ENCODE results near the gene FOXK1.

FOXK1 gene

DNA sequence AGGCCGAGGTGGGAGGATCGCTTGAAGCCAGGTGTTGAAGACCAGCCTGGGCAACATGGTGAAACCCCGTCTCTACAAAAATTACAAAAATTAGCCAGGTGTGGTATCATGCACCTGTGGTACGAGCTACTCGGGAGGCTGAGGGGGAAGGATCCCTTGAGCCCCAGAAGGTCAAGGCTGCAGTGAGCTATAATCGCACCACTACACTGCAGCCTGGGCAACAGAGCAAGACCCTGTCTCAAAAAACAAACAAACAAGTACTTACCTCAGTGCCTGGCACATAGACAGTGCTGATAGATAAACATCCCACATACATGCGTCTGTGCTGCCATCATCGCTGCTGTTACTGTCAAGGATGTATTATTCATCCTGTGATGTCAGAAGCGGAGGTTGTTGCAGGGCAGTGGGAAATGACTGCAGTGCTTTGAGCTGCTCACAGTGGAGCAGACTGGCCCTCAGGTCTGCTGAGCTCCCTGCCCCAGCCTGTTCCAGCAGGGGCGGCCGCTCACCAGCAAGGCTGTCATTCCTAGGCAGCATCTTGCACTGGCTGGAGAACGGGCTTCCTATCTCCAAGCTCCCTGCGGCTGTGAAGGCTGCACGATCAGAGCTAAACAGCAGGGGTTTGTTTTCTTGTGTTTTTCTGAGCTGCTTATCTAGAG is 18.6 kb downstream of the FOXK1 start:
- DNase-seq = no peak

DNA sequence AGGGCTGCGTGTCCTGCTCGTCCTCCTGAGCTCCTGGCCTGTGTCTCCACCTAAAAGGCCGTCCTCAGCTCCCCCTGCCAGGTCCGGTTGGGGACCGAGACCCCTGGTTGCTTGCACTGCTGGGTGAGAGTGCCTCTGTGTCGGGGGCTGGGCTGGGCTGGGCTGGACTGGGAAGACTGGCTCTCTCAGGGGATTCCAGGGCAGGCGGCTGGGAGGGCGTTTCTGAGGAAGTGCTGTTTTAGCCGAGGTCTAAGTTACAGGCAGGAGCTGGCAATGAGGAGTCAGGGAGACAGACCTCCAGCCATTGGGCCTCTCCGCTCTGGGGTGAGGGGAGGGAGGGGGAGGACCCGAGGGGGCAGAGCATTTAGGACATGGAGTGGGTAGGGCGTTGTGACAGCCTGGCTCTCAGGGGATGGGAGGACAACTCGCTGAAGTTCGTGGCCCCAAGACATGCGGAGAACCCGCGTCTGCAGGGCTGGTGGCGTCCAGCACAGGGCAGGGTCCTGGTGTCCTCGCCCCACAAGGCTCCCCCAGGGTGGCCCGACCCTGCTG is 20.9 kb downstream of the FOXK1 start:
- no peak for DNase-seq

DNA sequence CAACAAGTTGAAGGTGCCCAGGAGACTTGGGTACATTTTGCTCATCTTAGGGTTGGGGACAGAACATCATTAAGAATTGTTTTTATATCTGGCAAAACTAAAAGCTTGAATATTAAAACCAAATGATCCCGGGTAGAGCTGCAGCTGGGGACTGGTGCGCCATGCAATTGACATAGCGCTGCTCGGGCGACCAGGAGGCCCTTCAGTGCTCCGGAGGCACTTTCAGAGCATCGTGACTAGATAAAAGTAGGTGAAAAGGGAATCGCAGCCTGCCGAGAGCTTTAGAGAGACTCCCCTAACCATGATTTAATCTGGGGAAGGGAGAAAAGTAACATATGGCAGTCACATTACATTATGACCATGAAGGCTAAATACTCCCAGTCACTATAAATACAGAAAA is 21.4 kb downstream of the FOXK1 start:
- no peak for DNase-seq

DNA sequence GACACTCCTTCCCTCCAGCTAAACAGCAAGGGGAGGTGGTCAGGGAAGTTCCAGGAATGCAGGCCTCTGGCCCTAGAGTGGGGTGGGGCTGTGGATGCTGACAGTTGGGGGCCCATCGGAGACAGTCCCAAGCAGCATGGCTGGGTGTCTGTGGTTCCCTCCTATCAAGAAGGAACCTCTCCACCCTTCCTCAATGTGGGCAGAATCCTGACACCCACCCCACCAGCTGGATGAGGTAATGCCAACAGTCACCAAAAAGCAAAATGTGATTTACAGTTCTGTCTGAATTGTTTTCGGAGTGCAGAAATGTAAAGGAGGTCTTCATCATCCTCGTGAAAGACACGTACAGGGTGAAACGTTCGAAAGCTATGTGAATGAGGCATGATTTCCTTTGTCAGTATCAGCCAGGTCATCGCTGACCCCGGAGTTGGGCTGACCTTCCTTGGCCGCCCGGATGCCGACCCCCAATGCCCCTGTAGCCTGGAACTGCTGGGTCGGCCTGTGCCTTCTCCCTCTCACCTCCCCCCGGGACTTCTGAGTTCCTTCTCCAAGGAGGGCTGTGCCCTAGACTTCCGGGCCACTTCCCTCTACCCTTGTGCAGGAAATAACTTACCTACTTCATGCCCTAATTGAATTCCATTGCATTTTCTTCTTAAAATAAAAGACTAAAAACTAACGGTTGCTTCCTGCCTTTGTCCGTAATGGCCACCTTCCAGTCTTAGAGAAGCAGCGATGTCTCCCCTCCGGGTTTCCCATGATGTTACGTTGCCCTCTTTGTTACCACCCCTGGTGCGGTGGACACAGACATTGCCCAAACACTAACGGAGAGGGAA is 24.5 kb downstream of the FOXK1 start:
- DNase-seq = no peak

DNA sequence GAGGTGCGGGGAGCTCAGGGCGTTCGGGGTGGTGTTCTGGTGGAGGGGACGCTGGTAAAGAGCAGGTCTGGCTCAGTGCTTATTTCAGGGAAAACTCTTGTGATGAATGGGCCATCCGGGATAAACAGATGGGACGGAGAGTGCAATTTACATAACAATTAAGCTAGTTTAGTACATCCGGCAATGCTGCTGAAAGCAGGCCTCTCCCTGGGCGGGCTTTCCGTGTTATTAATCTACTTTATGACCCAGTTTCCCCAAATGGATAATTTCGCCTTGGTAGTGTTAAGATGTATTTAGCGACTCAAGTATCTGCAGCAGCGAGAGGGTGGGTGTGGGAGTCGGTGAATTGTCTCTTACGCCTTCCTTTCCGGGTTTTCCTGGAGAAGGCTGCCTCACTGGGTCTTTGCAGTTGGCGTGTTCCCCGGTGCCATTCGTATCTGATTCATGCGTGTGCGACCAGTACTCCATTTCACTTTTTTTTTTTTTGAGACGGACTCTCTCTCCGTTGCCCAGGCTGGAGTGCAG is 25.2 kb downstream of the FOXK1 start:
- DNase-seq = no peak

DNA sequence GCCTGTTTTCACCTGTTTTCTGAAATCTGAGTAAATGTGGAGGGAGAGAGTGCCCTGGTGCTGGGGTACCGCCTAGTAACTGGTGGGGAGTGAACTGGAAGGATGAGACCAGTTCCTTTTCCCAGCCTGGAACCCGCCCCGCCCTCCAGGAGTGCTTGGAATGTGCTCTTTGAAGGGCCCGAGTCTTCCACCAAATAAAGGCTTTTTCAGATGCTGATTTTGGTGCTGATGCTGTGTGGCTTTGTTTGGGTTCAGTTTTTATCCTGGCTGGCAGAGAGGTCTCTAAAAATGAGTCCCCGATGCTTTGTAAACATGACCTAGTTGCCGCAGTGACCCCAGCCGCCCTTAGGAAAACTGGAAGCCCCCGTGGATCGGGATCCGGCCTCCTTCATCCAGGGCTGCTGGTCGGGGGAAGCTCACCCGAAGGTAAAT is 25.9 kb downstream of the FOXK1 start:
- DNase-seq = no peak

DNA sequence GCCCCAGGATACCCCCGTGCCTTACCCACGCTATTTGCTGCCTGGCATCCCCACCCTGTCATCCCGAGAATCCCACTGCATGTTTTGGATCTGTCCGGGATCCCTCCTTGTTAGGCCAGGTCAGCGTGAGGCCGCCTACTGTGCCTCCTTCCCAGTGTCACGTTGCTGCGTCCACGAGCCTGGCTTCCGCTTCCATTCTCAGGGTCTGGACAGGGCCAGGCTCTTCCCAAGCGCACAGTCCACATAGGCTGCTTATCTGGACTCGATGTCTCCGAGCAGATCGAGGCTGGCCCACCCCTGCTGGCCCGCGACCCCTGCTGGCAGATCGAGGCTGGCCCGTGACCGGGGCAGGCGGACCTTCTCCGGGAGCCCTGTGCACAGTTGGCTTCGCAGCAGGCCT is 27.1 kb downstream of the FOXK1 start:
- no peak for DNase-seq

DNA sequence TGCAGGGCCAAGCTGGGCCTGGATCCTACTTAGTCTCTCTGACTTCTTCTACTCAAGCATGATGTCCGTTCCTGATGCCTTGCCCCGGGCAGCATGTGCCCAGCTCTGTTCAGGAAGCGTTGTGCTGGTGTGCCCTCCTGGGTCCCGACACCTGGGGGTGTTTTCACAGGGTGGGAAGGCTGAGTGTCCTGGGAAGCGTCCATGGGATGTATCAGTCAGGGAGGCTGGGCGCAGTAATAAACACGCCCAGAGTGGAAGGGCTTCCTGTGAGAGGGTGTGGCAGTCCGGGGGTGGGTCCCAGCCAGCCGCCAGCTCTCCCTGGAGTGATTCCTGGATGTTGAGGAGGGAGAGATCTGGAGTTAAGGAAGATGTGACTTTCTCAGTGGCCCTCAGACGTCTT is 29.0 kb downstream of the FOXK1 start:
- no peak for DNase-seq

DNA sequence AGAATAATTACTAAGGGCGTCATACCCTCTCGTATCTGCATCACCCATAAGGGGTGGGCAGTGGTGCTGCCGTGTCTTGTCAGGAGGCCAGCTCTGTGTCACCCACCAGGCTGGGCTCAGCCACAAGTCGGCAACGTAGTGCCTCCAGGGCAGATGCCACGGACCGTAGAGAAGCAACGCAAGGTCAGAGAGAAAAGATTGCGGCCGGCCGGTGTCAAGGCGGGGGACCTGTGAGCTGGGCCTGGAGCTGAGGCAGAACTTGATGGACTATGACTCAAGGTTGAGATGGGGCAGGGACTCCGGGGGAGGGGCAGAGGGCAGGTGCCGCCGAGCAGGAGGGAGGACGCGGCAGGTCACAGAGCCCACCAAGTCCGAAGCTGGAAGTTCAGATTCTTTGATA is 29.5 kb downstream of the FOXK1 start:
- no peak for DNase-seq

DNA sequence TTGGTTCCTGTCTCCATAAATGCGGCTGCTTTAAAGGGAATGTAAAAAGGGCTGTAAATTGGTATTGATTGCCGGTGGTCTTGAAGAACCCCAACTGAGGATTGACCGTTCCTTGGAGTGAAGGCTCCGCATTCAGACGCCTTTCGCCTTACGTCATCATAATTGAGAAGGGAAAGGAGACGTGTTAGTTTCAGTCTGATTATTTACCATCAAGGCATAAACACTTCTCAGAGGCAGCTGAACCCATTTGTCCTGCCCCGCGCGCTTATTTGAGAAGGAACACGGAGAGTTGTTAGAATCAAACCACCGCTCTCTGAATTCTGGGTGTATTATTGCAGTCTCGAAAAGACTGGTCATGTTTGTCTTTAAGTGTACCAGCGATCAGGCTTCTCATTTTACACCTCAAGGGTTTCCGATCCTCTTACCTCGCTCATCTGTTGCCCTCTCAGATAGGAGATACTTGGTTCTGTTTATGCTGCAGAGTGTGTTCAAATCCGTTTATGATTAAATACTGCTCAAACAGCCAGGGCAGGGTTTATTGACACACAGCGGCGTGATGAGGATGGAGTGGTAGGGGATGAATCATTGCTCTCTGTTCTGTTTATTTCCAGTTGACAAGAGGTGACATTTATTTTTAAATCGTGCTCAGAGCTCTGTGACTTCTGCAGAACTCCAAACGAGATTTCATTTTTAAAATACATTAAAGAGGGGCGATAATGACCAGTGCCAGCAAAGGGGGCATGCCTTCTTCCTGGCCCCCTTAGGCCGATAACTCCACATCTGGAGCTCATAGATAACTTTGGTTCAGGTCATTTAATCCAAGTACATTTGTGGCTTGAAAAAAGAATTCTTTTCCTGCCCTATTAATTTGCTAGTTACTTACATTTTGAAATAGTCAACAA is 30.4 kb downstream of the FOXK1 start:
- peak; percentile 40 for DNase-seq

DNA sequence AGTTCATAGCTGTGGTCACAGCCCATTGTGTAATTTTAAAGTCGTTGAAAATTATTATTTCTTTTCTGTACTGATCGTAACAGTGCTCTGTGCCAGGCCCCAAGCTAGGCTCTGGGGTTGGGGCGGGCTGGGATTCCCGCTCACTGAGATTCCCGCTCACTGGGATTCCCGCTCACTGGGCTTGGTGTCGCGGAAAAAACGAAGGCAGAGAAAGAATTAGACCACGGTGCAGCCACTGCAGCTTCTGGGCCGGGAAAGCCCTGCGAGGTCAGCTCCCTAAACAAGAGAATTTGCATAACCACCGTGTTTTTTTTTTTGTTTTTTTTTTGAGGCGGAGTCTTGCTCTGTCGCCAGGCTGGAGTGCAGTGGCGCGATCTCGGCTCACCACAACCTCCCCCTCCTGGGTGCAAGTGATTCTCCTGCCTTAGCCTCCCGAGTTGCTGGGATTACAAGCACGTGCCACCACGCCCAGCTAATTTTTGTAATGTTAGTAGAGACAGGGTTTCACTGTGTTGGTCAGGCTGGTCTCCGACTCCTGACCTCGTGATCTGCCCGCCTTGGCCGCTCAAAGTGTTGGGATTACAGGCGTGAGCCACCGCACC is 31.2 kb downstream of the FOXK1 start:
- DNase-seq = no peak

DNA sequence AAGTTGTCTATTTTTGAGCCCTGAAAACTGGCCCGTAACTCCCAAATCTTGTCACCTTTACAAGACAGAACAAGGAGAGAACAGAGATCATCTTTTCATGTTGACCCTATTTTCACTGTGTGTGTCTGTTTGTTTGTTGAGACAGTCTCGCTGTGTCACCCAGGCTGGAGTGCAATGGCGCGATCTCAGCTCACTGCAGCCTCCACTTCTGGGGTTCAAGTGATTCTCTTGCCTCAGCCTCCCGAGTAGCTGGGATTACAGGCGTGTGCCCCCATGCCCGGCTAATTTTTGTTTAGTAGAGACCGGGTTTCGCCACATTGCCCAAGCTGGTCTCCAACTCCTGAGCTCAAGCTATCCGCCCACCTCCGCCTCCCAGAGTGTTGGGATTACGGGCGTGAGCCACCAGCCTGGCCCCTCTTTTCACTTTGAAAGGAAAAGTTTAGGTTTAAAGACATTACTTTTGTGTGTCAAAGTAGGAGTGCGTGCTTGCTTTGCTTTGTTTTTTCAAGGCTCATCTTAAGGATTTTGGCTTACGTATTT is 32.1 kb downstream of the FOXK1 start:
- no peak for DNase-seq

DNA sequence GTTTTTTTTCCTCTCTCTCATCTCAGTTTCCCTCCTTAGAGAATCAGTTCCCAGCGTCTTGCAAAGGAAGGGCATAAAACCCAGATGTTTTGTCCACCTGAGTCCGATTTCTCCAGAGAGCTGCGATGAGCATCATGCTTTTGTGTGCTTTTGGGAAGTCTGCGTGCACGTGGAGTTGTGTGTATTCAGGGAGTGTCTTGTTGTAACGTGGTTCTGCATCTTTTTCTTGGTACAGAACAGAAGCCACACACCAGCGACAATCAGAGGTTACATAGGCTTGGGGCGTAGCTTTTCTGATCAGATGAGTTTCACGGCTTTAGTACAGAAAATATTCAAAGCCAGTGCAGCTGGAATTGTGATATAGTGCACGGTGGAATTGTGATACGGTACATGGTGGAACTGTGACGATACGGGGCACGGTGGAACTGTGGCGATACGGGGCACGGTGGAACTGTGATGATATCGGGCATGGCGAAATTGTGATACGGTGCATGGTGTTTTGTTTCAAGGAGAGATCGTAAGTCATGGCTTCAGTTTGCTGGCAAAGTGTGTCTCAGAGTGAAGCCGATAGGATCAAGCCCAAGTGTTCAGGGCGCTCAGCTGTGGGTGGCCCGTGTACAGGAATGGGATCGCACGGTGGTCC is 32.8 kb downstream of the FOXK1 start:
- DNase-seq = no peak

DNA sequence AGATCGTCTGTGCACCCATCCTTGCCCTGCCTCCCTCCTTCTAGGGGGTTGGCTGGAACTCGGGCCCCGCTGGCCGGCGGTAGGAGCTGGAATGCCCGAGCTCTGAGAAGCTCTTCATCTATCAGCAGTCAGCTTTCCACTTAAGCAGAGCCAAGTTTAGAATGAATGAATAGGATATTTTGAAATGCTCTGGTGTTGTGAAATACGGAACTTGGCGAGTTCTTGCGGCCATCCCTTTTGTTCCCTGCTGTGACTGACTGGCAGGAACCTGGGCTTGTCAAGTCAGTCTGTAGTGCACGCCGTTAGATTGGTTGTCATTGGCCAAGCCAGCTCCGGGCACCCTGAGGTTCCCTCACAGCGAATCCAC is 33.3 kb downstream of the FOXK1 start:
- DNase-seq = peak; percentile 19

DNA sequence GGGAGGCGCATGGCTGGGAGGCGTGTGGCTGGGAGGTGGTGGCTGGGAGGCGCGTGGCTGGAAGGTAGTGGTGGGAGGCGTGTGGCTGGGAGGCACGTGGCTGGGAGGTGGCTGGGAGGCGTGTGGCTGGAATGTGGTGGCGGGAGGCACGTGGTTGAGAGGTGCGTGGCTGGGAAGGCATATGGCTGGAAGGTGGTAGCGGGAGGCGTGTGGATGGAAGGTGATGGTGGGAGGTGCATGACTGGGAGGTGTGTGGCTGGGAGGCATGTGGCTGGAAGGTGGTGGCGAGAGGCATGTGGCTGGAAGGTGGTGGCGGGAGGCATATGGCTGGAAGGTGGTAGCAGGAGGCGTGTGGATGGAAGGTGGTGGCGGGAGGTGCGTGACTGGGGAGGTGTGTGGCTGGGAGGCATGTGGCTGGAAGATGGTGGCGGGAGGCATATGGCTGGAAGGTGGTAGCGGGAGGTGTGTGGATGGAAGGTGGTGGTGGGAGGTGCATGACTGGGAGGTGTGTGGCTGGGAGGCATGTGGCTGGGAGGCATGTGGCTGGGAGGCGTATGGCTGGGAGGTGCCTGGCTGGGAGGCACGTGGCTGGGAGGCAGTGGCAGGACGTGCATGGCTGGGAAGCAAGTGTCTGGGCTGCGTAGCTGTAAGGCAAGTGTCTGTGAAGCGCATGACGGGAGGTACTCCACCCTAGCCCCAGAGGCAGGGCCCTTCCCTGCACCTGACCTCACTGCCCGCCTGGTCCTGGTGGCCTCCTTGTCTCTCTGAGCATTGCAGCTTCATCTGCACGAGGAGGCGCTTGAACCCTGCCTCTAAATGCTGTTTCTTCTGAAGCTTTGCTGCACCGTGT is 35.1 kb downstream of the FOXK1 start:
- no peak for DNase-seq

DNA sequence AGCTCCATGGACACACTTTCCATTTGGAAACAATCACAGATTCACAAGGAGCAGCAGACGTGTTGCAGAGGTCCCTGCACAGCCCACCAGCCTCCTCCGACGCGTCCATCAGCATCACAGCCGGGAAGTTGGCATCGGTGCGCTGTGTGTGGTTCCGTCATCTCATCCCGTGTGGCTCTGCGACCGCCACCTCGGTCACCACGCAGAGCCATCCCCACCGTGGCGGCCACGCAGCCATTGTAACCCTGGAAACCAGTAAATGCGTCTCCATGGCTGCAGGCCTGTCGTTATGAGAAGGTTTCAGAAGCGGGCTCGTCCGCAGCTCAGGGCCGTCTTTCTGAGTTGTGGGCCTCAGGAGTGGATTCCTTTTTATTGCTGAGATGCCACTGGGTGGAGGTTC is 36.0 kb downstream of the FOXK1 start:
- no peak for DNase-seq

DNA sequence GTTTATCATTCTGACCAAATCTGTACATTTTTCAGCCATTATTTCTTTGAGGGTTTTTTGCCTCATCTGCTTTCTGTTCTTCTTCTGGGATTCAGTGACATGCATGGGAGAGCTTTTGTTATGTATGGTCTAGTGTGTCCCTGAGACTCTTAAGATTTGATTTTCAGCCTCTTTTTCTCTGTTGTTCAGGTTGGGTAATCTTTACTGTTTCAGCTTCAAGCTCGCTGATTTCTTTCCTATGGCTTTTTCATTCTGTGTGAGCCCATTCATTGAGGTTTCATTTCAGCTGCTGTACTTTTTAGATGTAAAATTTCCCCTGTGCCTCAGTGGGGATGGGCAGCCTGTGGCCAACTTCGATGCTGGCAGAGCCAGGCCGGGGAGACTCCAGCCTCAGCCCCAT is 38.1 kb downstream of the FOXK1 start:
- DNase-seq = no peak

DNA sequence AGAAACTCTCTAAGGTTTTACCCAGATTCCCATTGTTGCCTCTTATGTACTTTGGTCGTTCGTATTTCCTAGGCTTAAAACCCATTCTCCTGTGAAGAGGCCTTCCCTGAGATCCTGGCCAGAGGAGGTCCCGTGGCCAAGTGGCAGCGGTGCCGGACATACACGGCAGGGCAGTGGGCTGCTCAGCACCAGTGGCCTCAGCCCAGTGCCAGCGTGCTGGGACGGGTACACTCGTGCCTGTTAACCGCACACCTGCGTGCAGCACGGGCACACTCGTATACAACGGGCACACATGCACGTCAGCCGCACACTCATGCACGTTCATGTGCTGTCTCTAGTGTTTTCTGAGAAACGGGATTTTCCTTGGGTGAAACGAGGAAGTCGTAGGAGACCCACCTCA is 40.2 kb downstream of the FOXK1 start:
- no peak for DNase-seq

DNA sequence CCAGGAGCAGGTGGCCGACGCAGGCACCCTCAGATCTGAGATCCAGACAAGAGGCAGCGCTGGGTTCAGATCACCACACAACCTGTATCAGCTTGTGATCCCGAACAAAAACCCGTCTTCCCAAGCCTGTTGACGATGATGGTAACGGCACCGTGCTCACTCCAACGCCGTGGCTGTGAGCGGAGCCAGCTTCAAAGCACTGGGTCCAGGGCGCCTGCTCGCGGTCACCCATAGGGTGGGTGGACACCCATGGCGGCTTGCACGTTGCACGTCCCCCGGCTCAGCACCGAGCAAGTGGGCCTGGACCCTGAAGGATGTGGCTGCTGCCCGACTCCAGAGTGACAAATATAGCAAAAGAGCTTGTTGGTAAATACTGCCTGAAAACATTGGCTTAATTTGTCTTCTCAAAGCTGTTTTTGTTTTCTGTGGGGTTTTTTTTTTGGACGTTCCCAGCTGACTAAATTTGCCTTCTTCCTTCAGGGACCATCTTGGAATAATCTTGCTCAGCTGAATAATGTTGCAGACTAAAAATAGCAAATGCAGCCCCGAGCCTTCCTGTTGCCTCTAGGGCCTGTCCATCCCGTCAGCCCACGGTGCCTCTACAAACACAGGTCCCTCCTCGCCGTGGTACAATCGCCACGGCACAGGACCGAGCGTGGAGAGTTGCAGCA is 41.0 kb downstream of the FOXK1 start:
- DNase-seq = no peak

DNA sequence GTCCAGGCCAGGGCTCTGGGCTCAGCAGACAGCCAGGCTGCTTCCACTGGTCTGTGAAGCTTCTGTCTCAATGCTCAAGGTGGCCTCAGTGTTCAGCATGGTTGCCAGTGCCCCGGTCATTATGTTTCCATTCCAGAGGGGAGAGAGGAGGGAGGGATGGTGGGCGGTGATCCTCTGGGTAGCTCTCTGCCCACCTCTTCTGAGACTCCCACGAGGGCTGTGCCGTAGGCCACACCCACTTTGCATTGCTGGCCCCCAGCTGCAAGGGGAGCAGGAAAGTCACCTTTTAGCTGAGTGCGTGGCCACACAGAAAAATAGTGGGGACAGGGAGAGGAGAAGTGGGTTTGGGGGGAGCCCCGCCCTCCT is 42.5 kb downstream of the FOXK1 start:
- no peak for DNase-seq
